VCaP (cell line): ENCODE data around the gene PIGU.

Source experiments
- H3K27ac ChIP-seq: fragments of 450-650 bp; 2 replicates; pipeline ENCODE4 v1.5.1; 2017
- CTCF ChIP-seq: fragments of 450-650 bp; conservative IDR thresholded peaks from 2 replicates; pipeline ENCODE4 v1.5.1; 2017; ENCODE audit warnings: mild to moderate bottlenecking, moderate library complexity

The PIGU gene

DNA sequence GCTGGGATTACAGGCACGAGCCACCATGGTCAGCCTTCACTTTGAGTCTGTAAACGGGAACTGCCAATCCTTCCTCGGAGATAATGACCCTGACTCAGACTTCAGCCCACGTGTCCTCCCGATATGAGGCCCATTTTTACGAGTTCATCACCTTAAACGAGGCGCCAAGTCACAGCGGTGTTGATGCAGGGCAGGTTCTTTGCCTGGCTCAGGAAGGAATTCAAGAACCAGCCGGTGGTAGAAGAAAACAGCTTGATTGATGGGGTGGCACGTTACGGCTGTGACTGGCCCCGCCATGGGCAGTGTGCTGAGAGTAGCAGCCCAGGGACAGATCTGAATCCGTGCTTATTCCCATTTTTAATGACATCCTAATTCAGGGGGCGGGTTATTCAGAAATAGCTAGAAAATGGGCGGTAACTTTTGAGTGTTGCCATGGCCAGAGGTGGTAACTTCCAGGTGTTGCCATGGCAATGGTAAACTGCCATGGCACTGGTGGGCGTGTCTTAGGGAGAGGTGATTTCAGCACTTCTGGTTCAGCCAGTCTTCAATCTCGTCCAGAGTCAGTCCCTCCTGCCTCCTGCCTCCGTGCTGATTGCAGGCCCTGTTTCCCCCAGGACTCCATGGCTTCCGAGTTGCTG lies 127.5 kb downstream of the PIGU start:
- H3K27ac ChIP-seq, result no peak overlapping the region; the same call in 1 of the 2 replicates
- TF ChIP-seq CTCF, result no peak

GRCh38 chr20:34547844-34548613 lies 128.9 kb downstream of the PIGU start:
- H3K27ac ChIP-seq, result no peak overlapping the region
- no peak for TF ChIP-seq CTCF

GRCh38 chr20:34546751-34547181 lies 130.1 kb downstream of the PIGU start:
- H3K27ac ChIP-seq, result no peak overlapping the region
- TF ChIP-seq CTCF, result no peak

- H3K27ac ChIP-seq, result peak overlapping the region; percentile 22; the same call in 1 of the 2 replicates
- TF ChIP-seq CTCF, result no peak
Measured at GRCh38 chr20:34544109-34544796, 132.6 kb downstream of the PIGU start.

- H3K27ac ChIP-seq, result peak overlapping the region; percentile 22
- no peak for TF ChIP-seq CTCF
Measured at GRCh38 chr20:34543463-34544056, 133.3 kb downstream of the PIGU start.

GRCh38 chr20:34542439-34542838 lies 134.5 kb downstream of the PIGU start:
- no peak overlapping the region; the same call in 1 of the 2 replicates for H3K27ac ChIP-seq
- TF ChIP-seq CTCF, result no peak

GRCh38 chr20:34541917-34542316 lies 135.0 kb downstream of the PIGU start:
- no peak overlapping the region for H3K27ac ChIP-seq
- no peak for TF ChIP-seq CTCF
